Kidney (tissue), 14 donors: ENCODE measurements around the gene LMAN2. TPM values are rescaled to one million over a fixed set of nuclear protein-coding genes. Genes with fewer than 3 reads are reported as not detected.

Experiments used
- DNase-seq, 5 donors: peaks; one replicate each; pipeline ENCODE4 v3.0.0-alpha.2; 2013 to 2020
- FAIRE-seq: peaks from 2 replicates; lab custom pipeline; 2012; peaks lifted over from hg19 to GRCh38; lab: Jason Lieb, UNC
- H3K27ac ChIP-seq, 2 donors: one replicate each; pipeline ENCODE4 v1.7.0; 2013; ENCODE audit warnings: low read depth in 2 of 2, low read length in 2 of 2, inconsistent platforms in 1 of 2
- H3K27me3 ChIP-seq: one replicate; pipeline ENCODE4 v1.7.1; 2013; ENCODE audit warnings: low read length, inconsistent platforms; ENCODE audit not compliant: control insufficient read depth, insufficient read depth
- H3K36me3 ChIP-seq, 3 donors: one replicate each; pipeline versions ENCODE4 v1.7.0 to v1.7.1; 2013; ENCODE audit warnings: low read length in 3 of 3, control low read depth in 1 of 3, inconsistent platforms in 1 of 3; ENCODE audit not compliant: insufficient read depth in 3 of 3, control insufficient read depth in 2 of 3
- H3K4me1 ChIP-seq, 3 donors: one replicate each; pipeline versions ENCODE4 v1.7.0 to v1.7.1; 2013; ENCODE audit warnings: low read length in 3 of 3, inconsistent platforms in 1 of 3, low read depth in 1 of 3; ENCODE audit not compliant: control insufficient read depth in 2 of 3, insufficient read depth in 2 of 3
- H3K4me3 ChIP-seq, 3 donors: one replicate each; pipeline versions ENCODE4 v1.7.0 to v1.8.1; 2013; ENCODE audit warnings: low read length in 3 of 3, control low read depth in 1 of 3, inconsistent platforms in 1 of 3
- H3K9ac ChIP-seq, 3 donors: one replicate each; pipeline versions ENCODE4 v1.7.0 to v1.7.1; 2013; ENCODE audit warnings: low read length in 3 of 3, control low read depth in 1 of 3, inconsistent platforms in 1 of 3
- H3K9me3 ChIP-seq, 3 donors: one replicate each; pipeline versions ENCODE4 v1.7.0 to v1.7.1; 2013; ENCODE audit warnings: low read length in 3 of 3, control low read depth in 1 of 3, inconsistent platforms in 1 of 3; ENCODE audit not compliant: control insufficient read depth in 2 of 3, insufficient read depth in 1 of 3
- CTCF ChIP-seq: IDR thresholded peaks from 3 replicates; pipeline ENCODE4 v1.5.1; 2012; ENCODE audit warnings: mild to moderate bottlenecking, moderate library complexity, borderline replicate concordance; ENCODE audit not compliant: insufficient read depth; ENCODE audit errors: extremely low read depth
- intact Hi-C: fragments of 100-400 bp; cut with DNase I; formaldehyde crosslinking; loops from one replicate; pipeline ENCODE4 v1.11.1; 2022
- polyA plus RNA-seq: library from polyadenylated mRNA; stranded (reverse); fragments of 350-450 nt; fragmentation: Illumina TruSeq; extraction: RNeasy Lipid Tissue Mini Kit (QIAGEN cat#74804); gene quantifications from one replicate; pipeline ENCODE4 v1.2.3, GENCODE V29; 2014; ENCODE audit warnings: low read depth, low replicate concordance; ENCODE audit not compliant: insufficient read depth
- total RNA-seq: library from RNA; stranded (reverse); fragmentation: NEBNext Ultra II Directional; extraction: Animal tissue kit (Norgen Biotek cat#: 25700); gene quantifications from one replicate; pipeline ENCODE4 v1.2.1, GENCODE V29; 2021
- donor health status: control.
- donor health status: control.
- donor health status: control.
- donor health status: control.
- donor health status: control.
- donor health status: DM: yes; HTN: yes; CAD: no.
- donor health status: Normal renal cell carcinoma (clear cell type).

LMAN2 gene
- total and polyA plus RNA-seq, 2 donors from 2014 or later: 137 to 190 TPM

- no peak for FAIRE-seq
- peaks cover 0 to 13% (median 0%) of the 10 kb centered on the region in 3 donors for H3K4me1 ChIP-seq
- peak; percentile 74 to 80 (median 75) for DNase-seq
- no peak overlapping the region for H3K27ac ChIP-seq
- H3K27me3 ChIP-seq: no peaks in the 10 kb centered on the region
- no peak overlapping the region for H3K4me3 ChIP-seq
- no peak overlapping the region for H3K9ac ChIP-seq
- H3K36me3 ChIP-seq: peaks cover 0 to 13% (median 9%) of the 10 kb centered on the region in 3 donors
- intact Hi-C loops: no loop called here
- TF ChIP-seq CTCF: peak; percentile 75
- H3K9me3 ChIP-seq: no peaks in the 10 kb centered on the region
Observed at GRCh38 chr5:177309351-177310191, 41.9 kb downstream of the LMAN2 start.

- TF ChIP-seq CTCF: no peak
- H3K27ac ChIP-seq: no peak overlapping the region
- FAIRE-seq (no peak), DNase-seq (peak in 1 of 5 donors; percentile 43)
- peaks cover 0 to 17% (median 0%) of the 10 kb centered on the region in 3 donors for H3K4me1 ChIP-seq
- H3K27me3 ChIP-seq: no peaks in the 10 kb centered on the region
- intact Hi-C loops: no loop called here
- H3K36me3 ChIP-seq: peaks cover 0 to 13% (median 9%) of the 10 kb centered on the region in 3 donors
- no peak overlapping the region for H3K4me3 ChIP-seq
- H3K9ac ChIP-seq: no peak overlapping the region
- no peaks in the 10 kb centered on the region for H3K9me3 ChIP-seq
Observed at GRCh38 chr5:177308740-177309139, 42.7 kb downstream of the LMAN2 start.

GRCh38 chr5:177307544-177308363, 43.7 kb downstream of the LMAN2 start:
- intact Hi-C loops: no loop called here
- peak overlapping the region in 1 of 2 donors; percentile 17 for H3K27ac ChIP-seq
- no peaks in the 10 kb centered on the region for H3K27me3 ChIP-seq
- no peaks in the 10 kb centered on the region for H3K9me3 ChIP-seq
- no peak for TF ChIP-seq CTCF
- peaks cover 0 to 17% (median 0%) of the 10 kb centered on the region in 3 donors for H3K4me1 ChIP-seq
- DNase-seq (peak in 1 of 5 donors; percentile 81), FAIRE-seq (no peak)
- H3K9ac ChIP-seq: no peak overlapping the region
- H3K36me3 ChIP-seq: peaks cover 0 to 13% (median 9%) of the 10 kb centered on the region in 3 donors
- no peak overlapping the region for H3K4me3 ChIP-seq
